ENCODE results near the gene DHODH. TPM values are rescaled to one million over a fixed set of nuclear protein-coding genes. Genes with fewer than 3 reads are reported as not detected.

The DHODH gene
- total and polyA plus RNA-seq, 2 donors (not counting 1 experiment from before 2014, with no cell fraction given), result 7.4 to 11.3 TPM

GRCh38 chr16:72022127-72022526, 13.6 kb downstream of the DHODH start:
- Histone ChIP-seq H3K4me2 (replicated peaks; ENCODE audit: low read depth, low read length, poor library complexity, severe bottlenecking) (no peak overlapping the region), H2AFZ (ENCODE audit: insufficient read depth, low read depth, low read length, poor library complexity, severe bottlenecking) (no peak overlapping the region), H3K36me3 (replicated peaks in 1 of 2; ENCODE audit: control extremely low read depth in 1 of 2, control insufficient read depth in 1 of 2, extremely low read depth in 1 of 2, insufficient read depth in 2 of 2, low read length in 1 of 2) (peaks cover 4 to 42% of the 10 kb centered on the region in 2 experiments), H3K27me3 (replicated peaks in 1 of 4; ENCODE audit: control extremely low read depth in 1 of 4, control insufficient read depth in 3 of 4, insufficient read depth in 4 of 4, low read length in 3 of 4) (no peaks in the 10 kb centered on the region), H3K79me2 (ENCODE audit: control insufficient read depth, insufficient read depth, low read length) (no peaks in the 10 kb centered on the region), H4K20me1 (ENCODE audit: control insufficient read depth, insufficient read depth, low read length, poor library complexity, severe bottlenecking) (no peaks in the 10 kb centered on the region), H3K9ac (ENCODE audit: low read length) (no peak overlapping the region), H3K9me3 (ENCODE audit: control extremely low read depth in 1 of 3, control insufficient read depth in 2 of 3, insufficient read depth in 1 of 3, low read length in 2 of 3) (no peaks in the 10 kb centered on the region), H3K4me1 (ENCODE audit: control insufficient read depth in 2 of 2, insufficient read depth in 2 of 2, low read length in 2 of 2) (no peaks in the 10 kb centered on the region), H3K4me3 (ENCODE audit: control extremely low read depth in 1 of 5, extremely low read depth in 1 of 5, insufficient read depth in 1 of 5, low read depth in 2 of 5, low read length in 4 of 5) (no peak overlapping the region), H3K27ac (ENCODE audit: low read length in 2 of 2) (no peak overlapping the region)
- H3K27ac Mint-ChIP-seq, result no peak overlapping the region
- no peak for TF ChIP-seq CTCF (IDR thresholded peaks at IDR 0.05)
- no peak for TF ChIP-seq EZH2 (IDR thresholded peaks at IDR 0.05; ENCODE audit: borderline replicate concordance, insufficient read depth, low read depth, low read length, poor library complexity, severe bottlenecking)
- intact Hi-C loops (cut with micrococcal nuclease), result no loop called here
- ChIA-PET CTCF (interaction anchor here (0.7 kb wide), 1 partner anchor 1440 kb away, joined by 3 read pairs; no protein-coding TSS in a partner anchor), POLR2A (no interaction called here)
- H3K27me3 Mint-ChIP-seq, result no peaks in the 10 kb centered on the region
- no peak overlapping the region for H3K4me3 Mint-ChIP-seq
- no peaks in the 10 kb centered on the region for H3K4me1 Mint-ChIP-seq
- ATAC-seq (ENCODE audit: low read depth) (no peak), DNase-seq (no peak)
- no peaks in the 10 kb centered on the region for H3K9me3 Mint-ChIP-seq (ENCODE audit: insufficient read depth)
- 100% methylated on average over 13 of the region's 13 CpGs for WGBS (ENCODE audit: insufficient coverage)

DNA sequence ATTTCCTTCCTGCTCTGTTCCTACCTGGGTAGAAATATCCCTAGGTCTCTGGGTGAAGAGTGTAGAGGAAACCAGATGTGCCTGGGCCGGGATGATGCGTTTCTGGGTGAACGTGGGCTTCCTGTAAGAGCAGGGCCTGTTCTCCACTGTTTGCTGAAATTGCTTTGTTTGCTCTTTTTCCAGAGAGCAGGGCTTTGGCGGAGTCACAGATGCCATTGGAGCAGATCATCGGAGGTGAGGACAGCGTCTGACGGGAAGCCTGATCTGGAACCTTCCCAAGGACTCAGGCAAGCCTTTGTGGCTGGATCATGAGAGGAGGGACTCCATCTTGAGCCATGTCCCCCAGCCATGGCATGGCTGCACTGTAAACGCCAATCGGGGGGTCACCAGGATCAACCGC, 15.4 kb downstream of the DHODH start:
- ATAC-seq (ENCODE audit: low read depth), result no peak
- no peaks in the 10 kb centered on the region for H3K79me2 ChIP-seq (ENCODE audit: control insufficient read depth, insufficient read depth, low read length)
- Mint-ChIP-seq H3K9me3 (ENCODE audit: insufficient read depth) (no peaks in the 10 kb centered on the region), H3K4me3 (no peak overlapping the region), H3K27me3 (no peaks in the 10 kb centered on the region), H3K4me1 (no peaks in the 10 kb centered on the region), H3K27ac (no peak overlapping the region)
- H3K4me1 ChIP-seq (ENCODE audit: control insufficient read depth in 2 of 2, insufficient read depth in 2 of 2, low read length in 2 of 2), result no peaks in the 10 kb centered on the region
- no peak overlapping the region for H3K9ac ChIP-seq (ENCODE audit: low read length)
- no peaks in the 10 kb centered on the region for H4K20me1 ChIP-seq (ENCODE audit: control insufficient read depth, insufficient read depth, low read length, poor library complexity, severe bottlenecking)
- DNase-seq, result no peak
- peaks cover 4 to 35% of the 10 kb centered on the region in 2 experiments for H3K36me3 ChIP-seq (replicated peaks in 1 of 2; ENCODE audit: control extremely low read depth in 1 of 2, control insufficient read depth in 1 of 2, extremely low read depth in 1 of 2, insufficient read depth in 2 of 2, low read length in 1 of 2)
- no peak overlapping the region for H3K27ac ChIP-seq (ENCODE audit: low read length in 2 of 2)
- WGBS (ENCODE audit: insufficient coverage), result 99% methylated on average over 10 of the region's 10 CpGs
- no peaks in the 10 kb centered on the region for H3K27me3 ChIP-seq (replicated peaks in 1 of 4; ENCODE audit: control extremely low read depth in 1 of 4, control insufficient read depth in 3 of 4, insufficient read depth in 4 of 4, low read length in 3 of 4)
- intact Hi-C loops (cut with micrococcal nuclease), result no loop called here
- no peak overlapping the region for H3K4me2 ChIP-seq (replicated peaks; ENCODE audit: low read depth, low read length, poor library complexity, severe bottlenecking)
- H3K4me3 ChIP-seq (ENCODE audit: control extremely low read depth in 1 of 5, extremely low read depth in 1 of 5, insufficient read depth in 1 of 5, low read depth in 2 of 5, low read length in 4 of 5), result no peak overlapping the region
- no peak overlapping the region for H2AFZ ChIP-seq (ENCODE audit: insufficient read depth, low read depth, low read length, poor library complexity, severe bottlenecking)
- ChIA-PET CTCF (no interaction called here), POLR2A (no interaction called here)
- no peak for TF ChIP-seq CTCF (IDR thresholded peaks at IDR 0.05)
- no peak for TF ChIP-seq EZH2 (IDR thresholded peaks at IDR 0.05; ENCODE audit: borderline replicate concordance, insufficient read depth, low read depth, low read length, poor library complexity, severe bottlenecking)
- peaks cover 0 to 2% (median 0%) of the 10 kb centered on the region in 3 donors for H3K9me3 ChIP-seq (ENCODE audit: control extremely low read depth in 1 of 3, control insufficient read depth in 2 of 3, insufficient read depth in 1 of 3, low read length in 2 of 3)

Data from B cell (primary cell).